Transverse colon (tissue), 4 donors: ENCODE data around the gene FBXO3.

ENCODE experiments used
- EP300 ChIP-seq: sonication (generic); formaldehyde crosslinking; IDR thresholded peaks from one replicate; pipeline ENCODE4 v1.6.1; 2017; ENCODE audit warnings: antibody characterized with exemption, low read depth
- POLR2A ChIP-seq: fragments of 450-650 bp; IDR thresholded peaks from one replicate; pipeline ENCODE4 v1.6.1; 2016; ENCODE audit warnings: antibody characterized with exemption, mild to moderate bottlenecking, moderate library complexity
- POLR2AphosphoS5 ChIP-seq, 3 donors: sonication (generic); formaldehyde crosslinking; IDR thresholded peaks; one replicate each; pipeline ENCODE4 v1.6.1; 2016; ENCODE audit warnings: antibody characterized with exemption in 3 of 3
- TF ChIP-seq, protein P1 (sequence below), 5 experiments: fragments of 200-600 bp in 3 of 5; fragments of 450-650 bp in 2 of 5; sonication (generic) in 3 of 5; IDR thresholded peaks; 1 replicate in 2 of 5; 2 replicates in 3 of 5; pipeline ENCODE4 v1.5.1; 2016 to 2017; ENCODE audit warnings: antibody characterized with exemption in 5 of 5, inconsistent platforms in 3 of 5, mild to moderate bottlenecking in 2 of 5, moderate library complexity in 1 of 5

DNA sequence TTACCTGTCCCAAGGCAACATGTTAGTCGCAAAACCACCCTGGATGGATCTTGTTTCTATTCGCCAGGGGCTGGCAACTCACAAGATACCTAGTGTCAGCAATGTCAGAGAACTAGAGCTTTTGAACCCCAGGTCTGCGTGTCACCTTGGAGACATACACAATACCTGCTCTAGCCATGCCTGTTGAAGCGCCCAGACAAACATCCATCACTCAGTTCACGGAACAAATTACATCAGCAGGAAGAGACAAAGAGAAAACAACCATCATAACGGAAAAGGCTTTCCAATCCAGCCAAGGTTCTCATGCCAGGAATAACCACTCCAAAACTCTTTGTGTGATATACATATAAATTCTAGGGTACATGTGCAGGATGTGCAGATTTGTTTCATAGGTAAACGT is 40.3 kb downstream of the FBXO3 start:
- TF ChIP-seq, protein P1, sequence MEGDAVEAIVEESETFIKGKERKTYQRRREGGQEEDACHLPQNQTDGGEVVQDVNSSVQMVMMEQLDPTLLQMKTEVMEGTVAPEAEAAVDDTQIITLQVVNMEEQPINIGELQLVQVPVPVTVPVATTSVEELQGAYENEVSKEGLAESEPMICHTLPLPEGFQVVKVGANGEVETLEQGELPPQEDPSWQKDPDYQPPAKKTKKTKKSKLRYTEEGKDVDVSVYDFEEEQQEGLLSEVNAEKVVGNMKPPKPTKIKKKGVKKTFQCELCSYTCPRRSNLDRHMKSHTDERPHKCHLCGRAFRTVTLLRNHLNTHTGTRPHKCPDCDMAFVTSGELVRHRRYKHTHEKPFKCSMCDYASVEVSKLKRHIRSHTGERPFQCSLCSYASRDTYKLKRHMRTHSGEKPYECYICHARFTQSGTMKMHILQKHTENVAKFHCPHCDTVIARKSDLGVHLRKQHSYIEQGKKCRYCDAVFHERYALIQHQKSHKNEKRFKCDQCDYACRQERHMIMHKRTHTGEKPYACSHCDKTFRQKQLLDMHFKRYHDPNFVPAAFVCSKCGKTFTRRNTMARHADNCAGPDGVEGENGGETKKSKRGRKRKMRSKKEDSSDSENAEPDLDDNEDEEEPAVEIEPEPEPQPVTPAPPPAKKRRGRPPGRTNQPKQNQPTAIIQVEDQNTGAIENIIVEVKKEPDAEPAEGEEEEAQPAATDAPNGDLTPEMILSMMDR (IDR thresholded peaks at IDR 0.05) = no peak
- TF ChIP-seq POLR2AphosphoS5 (IDR thresholded peaks at IDR 0.05) (no peak), POLR2A (no peak), EP300 (no peak)
